H1 (cell line): ENCODE measurements around the gene MAP3K3.

Source experiments
- CTCF ChIP-seq, 3 experiments: IDR thresholded peaks; 1 replicate in 2 of 3; 2 replicates in 1 of 3; pipeline versions ENCODE4 v1.5.1 to v1.6.1; 2011; ENCODE audit warnings: low read length in 3 of 3, mild to moderate bottlenecking in 3 of 3, inconsistent platforms in 2 of 3, low read depth in 1 of 3, moderate library complexity in 1 of 3; ENCODE audit not compliant: insufficient read depth in 1 of 3; ENCODE audit errors: control extremely low read depth in 1 of 3
- EP300 ChIP-seq, 2 experiments: IDR thresholded peaks; 1 replicate in 1 of 2; 2 replicates in 1 of 2; pipeline ENCODE4 v1.6.1; 2011 to 2012; ENCODE audit warnings: low read depth in 2 of 2, low read length in 2 of 2, mild to moderate bottlenecking in 2 of 2, borderline replicate concordance in 1 of 2, inconsistent platforms in 1 of 2, moderate library complexity in 1 of 2
- EZH2 ChIP-seq: fragments of 200-600 bp; sonication (generic); IDR thresholded peaks from 2 replicates; pipeline ENCODE4 v1.7.1; 2012; ENCODE audit warnings: low read depth, mild to moderate bottlenecking, moderate library complexity, low read length, inconsistent platforms; ENCODE audit not compliant: severe bottlenecking
- HDAC6 ChIP-seq: IDR thresholded peaks from one replicate; pipeline ENCODE4 v1.7.1; 2012; ENCODE audit warnings: low read depth, mild to moderate bottlenecking, inconsistent platforms, low read length, moderate library complexity
- JUND ChIP-seq: IDR thresholded peaks from 2 replicates; pipeline ENCODE4 v1.6.1; 2011; ENCODE audit warnings: mild to moderate bottlenecking, improper control_type of control experiment, low read length
- MAFK ChIP-seq: IDR thresholded peaks from 2 replicates; pipeline ENCODE4 v1.6.1; 2012; ENCODE audit warnings: low read depth, mild to moderate bottlenecking, improper control_type of control experiment, low read length
- POLR2A ChIP-seq, 2 experiments: IDR thresholded peaks; 1 replicate in 1 of 2; 2 replicates in 1 of 2; pipeline ENCODE4 v1.6.1; 2011; ENCODE audit warnings: low read depth in 2 of 2, low read length in 2 of 2, mild to moderate bottlenecking in 2 of 2; ENCODE audit errors: control extremely low read depth in 1 of 2
- POLR2AphosphoS5 ChIP-seq: IDR thresholded peaks from 2 replicates; pipeline ENCODE4 v1.6.1; 2011; ENCODE audit warnings: low read depth, low read length
- RXRA ChIP-seq: IDR thresholded peaks from 2 replicates; pipeline ENCODE4 v1.6.1; 2011; ENCODE audit warnings: low read depth, mild to moderate bottlenecking, low read length, moderate library complexity; ENCODE audit not compliant: insufficient read depth
- ZNF274 ChIP-seq: IDR thresholded peaks from 2 replicates; pipeline ENCODE4 v1.7.0; 2012; ENCODE audit warnings: low read length, borderline replicate concordance; ENCODE audit errors: extremely low read depth
- TF ChIP-seq, protein P1 (sequence below): IDR thresholded peaks from 2 replicates; pipeline ENCODE4 v1.6.1; 2012; ENCODE audit warnings: inconsistent platforms

DNA sequence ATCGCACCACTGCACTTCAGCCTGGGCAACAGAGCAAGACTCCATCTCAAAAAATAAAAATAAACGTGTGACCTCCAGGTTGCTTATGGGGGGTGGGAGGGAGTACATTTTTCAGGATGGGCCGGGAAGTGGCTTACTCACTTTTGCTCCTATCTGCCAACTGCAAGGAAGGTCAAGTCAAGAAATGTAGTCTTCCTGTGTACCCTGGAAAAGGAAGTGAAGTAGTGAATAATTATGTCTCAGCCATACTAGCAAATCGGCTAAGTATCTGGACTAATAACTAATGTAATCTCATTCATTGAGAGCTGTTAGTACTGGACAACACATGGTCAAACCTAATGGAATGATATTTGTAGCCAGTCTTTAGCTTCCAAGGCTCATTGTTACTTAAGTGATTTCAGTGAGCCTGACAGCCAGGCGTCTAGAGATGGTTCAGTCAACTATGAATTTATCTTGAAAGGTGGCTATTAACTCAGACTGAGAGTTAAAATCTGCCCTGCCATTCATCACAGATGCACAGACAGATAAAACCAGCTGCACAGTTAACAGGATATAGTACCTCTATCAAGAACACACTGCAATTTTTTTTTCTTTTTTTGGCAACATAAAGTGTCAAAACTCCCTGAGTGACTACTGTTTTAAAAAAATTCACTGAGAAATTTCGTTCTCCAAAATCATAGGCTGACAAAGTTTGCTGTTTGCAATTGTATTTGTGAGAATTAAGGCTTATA is 25.2 kb upstream of the MAP3K3 start:
- TF ChIP-seq CTCF (IDR thresholded peaks at IDR 0.05; ENCODE audit: control extremely low read depth in 1 of 3, insufficient read depth in 1 of 3, low read depth in 1 of 3, low read length in 3 of 3) (no peak), POLR2A (IDR thresholded peaks at IDR 0.05; ENCODE audit: control extremely low read depth in 1 of 2, low read depth in 2 of 2, low read length in 2 of 2) (no peak), JUND (no peak), EZH2 (no peak), MAFK (no peak), EP300 (IDR thresholded peaks at IDR 0.05; ENCODE audit: borderline replicate concordance in 1 of 2, low read depth in 2 of 2, low read length in 2 of 2) (no peak), RXRA (no peak), ZNF274 (no peak), POLR2AphosphoS5 (no peak), HDAC6 (no peak)
- TF ChIP-seq, protein P1, sequence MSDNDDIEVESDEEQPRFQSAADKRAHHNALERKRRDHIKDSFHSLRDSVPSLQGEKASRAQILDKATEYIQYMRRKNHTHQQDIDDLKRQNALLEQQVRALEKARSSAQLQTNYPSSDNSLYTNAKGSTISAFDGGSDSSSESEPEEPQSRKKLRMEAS, result no peak
